HFFc6 (cell line): ENCODE results near the gene ARHGEF3. TPM values are rescaled to one million over a fixed set of nuclear protein-coding genes. Genes with fewer than 3 reads are reported as not detected.

Experiments
- DNase-seq: peaks from one replicate; pipeline ENCODE4 v3.0.0-alpha.2; 2018
- H3K27ac Mint-ChIP-seq: 2 replicates; pipeline ENCODE4 v1.8.0; 2020; ENCODE audit warnings: mild to moderate bottlenecking, mixed read lengths
- H3K27me3 Mint-ChIP-seq: 2 replicates; pipeline ENCODE4 v1.8.0; 2021; ENCODE audit warnings: mild to moderate bottlenecking, moderate library complexity, mixed read lengths; ENCODE audit not compliant: insufficient read depth
- H3K36me3 Mint-ChIP-seq: 2 replicates; pipeline ENCODE4 v1.8.0; 2021; ENCODE audit warnings: low read depth, mixed read lengths
- H3K4me1 Mint-ChIP-seq: 2 replicates; pipeline ENCODE4 v1.8.0; 2020; ENCODE audit warnings: low read depth, mixed read lengths
- H3K4me3 Mint-ChIP-seq: 2 replicates; pipeline ENCODE4 v1.8.0; 2020; ENCODE audit warnings: mild to moderate bottlenecking, moderate library complexity, mixed read lengths
- H3K9me3 Mint-ChIP-seq: 2 replicates; pipeline ENCODE4 v1.8.0; 2020; ENCODE audit warnings: mild to moderate bottlenecking, mixed read lengths
- total RNA-seq, 6 experiments: library from RNA; stranded (reverse); fragmentation: NEBNext Ultra II Directional; extraction: Animal tissue kit (Norgen Biotek cat#: 25700); gene quantifications; 2 replicates in 1 of 6; 3 replicates in 5 of 6; pipeline ENCODE4 v1.2.3, GENCODE V29; 2021
- TF ChIP-seq, protein P1 (sequence below): fragments of 200-600 bp; sonication (generic); IDR thresholded peaks from 2 replicates; pipeline ENCODE4 v1.5.0; 2021; ENCODE audit warnings: antibody characterized with exemption, mild to moderate bottlenecking

Gene ARHGEF3
- total RNA-seq, 6 experiments from 2014 or later = 1.7 to 5.9 (median 2.4) TPM

DNA sequence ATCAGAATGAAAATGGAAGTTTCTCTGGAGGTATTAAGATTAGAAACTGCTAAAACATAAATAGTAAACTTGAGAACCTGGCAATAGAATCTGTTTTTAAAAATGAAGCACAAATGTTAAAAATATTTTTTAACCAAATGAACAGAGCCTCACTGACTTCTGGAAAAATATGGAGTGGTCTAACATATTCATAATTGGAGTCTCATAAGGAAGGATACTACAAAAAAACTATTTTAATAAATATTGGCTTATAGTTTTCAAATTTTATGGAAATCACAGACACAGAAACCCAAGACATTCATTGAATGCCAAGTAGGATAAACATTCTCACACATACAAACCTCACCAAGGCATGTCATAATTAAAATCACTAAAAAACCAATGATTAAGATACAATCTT lies 95.1 kb downstream of the ARHGEF3 start:
- Mint-ChIP-seq H3K4me1 (no peaks in the 10 kb centered on the region), H3K27me3 (no peaks in the 10 kb centered on the region; the same call in 1 of the 2 replicates), H3K4me3 (no peak overlapping the region), H3K27ac (no peak overlapping the region), H3K36me3 (no peaks in the 10 kb centered on the region), H3K9me3 (no peaks in the 10 kb centered on the region)
- DNase-seq = no peak
- TF ChIP-seq, protein P1, sequence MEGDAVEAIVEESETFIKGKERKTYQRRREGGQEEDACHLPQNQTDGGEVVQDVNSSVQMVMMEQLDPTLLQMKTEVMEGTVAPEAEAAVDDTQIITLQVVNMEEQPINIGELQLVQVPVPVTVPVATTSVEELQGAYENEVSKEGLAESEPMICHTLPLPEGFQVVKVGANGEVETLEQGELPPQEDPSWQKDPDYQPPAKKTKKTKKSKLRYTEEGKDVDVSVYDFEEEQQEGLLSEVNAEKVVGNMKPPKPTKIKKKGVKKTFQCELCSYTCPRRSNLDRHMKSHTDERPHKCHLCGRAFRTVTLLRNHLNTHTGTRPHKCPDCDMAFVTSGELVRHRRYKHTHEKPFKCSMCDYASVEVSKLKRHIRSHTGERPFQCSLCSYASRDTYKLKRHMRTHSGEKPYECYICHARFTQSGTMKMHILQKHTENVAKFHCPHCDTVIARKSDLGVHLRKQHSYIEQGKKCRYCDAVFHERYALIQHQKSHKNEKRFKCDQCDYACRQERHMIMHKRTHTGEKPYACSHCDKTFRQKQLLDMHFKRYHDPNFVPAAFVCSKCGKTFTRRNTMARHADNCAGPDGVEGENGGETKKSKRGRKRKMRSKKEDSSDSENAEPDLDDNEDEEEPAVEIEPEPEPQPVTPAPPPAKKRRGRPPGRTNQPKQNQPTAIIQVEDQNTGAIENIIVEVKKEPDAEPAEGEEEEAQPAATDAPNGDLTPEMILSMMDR = no peak

DNA sequence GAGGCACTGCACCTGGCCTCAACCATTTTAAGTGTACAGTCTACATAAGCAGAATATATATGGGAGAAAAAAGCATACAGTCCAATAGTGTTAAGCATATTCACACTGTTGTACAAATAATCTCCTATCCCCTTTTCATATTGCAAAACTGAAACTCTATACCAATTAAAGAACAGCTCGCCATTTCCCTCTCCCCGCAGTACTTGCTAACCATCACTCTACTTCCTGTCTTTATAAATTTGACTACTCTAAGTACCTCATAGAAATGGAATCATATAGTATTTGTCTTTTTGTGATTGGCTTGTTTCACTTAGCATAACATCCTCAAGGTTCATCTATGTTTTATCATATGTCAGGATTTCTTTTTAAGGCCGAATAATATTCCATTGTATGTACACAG lies 97.0 kb downstream of the ARHGEF3 start:
- Mint-ChIP-seq H3K36me3 (no peaks in the 10 kb centered on the region), H3K4me3 (no peak overlapping the region), H3K4me1 (no peaks in the 10 kb centered on the region), H3K9me3 (no peaks in the 10 kb centered on the region), H3K27ac (no peak overlapping the region), H3K27me3 (peaks cover 2% of the 10 kb centered on the region)
- TF ChIP-seq, protein P1 = no peak
- DNase-seq = no peak

DNA sequence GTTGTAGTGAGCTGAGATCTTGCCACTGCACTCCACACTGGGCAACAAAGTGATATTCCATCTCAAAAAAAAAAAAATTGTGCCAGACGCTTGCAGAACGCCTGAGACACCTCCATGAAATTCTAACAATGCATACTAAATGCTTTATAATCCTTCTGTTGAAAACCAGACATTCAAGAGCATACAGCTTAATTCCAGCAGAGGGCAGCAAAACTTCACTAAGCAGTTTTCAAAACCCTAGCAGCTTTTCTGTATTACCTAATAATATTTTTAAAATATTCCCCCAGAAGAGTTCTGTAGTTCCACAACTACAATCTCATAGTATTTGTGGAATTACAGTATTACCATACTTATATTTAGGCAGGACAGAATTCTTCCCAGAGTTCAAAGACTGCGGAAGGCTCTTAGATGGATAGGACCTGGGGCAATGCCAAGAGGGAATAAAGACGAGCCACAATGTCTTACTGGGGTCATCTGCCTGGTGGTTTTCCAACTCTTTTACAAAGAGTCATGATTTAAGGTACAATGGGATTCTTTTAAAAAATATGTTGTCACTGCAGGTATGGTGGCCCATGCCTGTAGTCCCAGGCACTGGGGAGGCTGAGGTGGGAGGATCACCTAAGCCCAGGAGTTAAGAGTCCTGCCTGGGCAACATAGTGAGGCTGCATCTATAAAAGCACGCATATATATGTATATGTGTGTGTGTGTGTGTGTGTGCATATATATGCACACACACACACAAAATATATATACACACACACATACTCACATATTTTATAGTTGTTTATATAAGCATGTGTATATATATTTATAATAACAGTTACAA lies 99.0 kb downstream of the ARHGEF3 start:
- Mint-ChIP-seq H3K36me3 (no peaks in the 10 kb centered on the region), H3K27ac (no peak overlapping the region), H3K27me3 (peaks cover 2% of the 10 kb centered on the region), H3K9me3 (no peaks in the 10 kb centered on the region), H3K4me3 (no peak overlapping the region), H3K4me1 (no peaks in the 10 kb centered on the region)
- peak; percentile 69 for DNase-seq
- TF ChIP-seq, protein P1 = peak; percentile 96

DNA sequence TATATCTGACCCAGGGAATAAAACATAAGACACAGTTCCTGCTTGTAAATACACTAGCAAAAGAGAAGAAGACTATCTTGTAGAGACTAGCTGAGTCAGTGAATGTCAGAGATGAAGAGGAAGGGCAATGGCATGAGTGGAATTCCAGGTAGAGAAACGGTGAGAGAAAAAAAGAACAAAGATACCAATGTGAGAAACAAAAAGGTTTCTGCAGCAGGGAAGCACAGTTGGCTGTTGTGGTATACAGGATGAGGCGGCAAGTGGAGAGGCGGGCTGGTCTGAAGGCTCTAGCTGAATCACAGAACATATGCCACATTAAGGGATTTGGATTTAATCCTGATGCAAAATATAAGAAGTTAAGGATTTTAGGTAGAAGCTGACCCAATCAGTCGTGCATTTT lies 101.6 kb downstream of the ARHGEF3 start:
- Mint-ChIP-seq H3K9me3 (no peaks in the 10 kb centered on the region), H3K4me1 (no peaks in the 10 kb centered on the region), H3K27me3 (peaks cover 2% of the 10 kb centered on the region), H3K4me3 (no peak overlapping the region), H3K36me3 (no peaks in the 10 kb centered on the region), H3K27ac (no peak overlapping the region)
- no peak for DNase-seq
- TF ChIP-seq, protein P1 = no peak

DNA sequence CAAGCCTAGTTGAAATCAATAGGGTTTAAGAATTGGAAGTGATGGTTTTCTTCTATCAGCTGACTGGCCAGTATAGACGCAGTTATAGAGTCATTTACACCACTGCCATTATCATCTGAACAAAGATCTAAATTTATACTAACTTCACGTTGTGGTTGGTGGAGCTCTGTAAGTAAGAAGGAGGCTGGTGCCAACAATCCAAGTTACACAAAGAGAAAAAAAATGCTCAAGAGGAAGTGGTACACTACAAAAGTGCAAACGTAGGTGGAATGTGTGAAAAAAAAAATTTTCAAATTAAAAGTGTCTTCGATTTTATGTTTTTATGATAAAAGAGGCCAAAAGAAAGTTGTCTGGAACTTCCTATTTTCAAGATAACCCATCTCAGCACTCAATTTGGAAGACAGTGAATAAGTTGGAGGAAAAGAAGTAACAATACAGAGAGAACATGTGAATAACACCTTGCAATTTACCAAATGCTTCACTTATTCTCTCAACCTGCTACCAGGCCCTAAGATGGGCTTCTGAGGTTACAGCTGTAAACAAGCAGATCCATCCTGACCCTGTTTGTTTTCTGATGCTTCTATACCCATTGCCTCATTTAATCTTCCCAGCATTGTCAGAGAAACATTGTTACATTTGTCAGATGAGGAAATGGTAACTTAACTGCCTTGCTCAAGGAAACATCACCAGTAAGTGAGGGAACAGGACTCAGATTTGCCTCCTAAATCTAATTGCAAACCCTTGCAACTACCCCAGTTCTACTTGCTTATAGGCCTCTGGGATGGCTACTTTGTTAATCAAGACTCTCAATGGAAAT lies 106.7 kb downstream of the ARHGEF3 start:
- H3K4me1 Mint-ChIP-seq = peaks cover 6% of the 10 kb centered on the region; the same call in 1 of the 2 replicates
- no peaks in the 10 kb centered on the region for H3K36me3 Mint-ChIP-seq
- peaks cover under 1% of the 10 kb centered on the region for H3K27me3 Mint-ChIP-seq
- TF ChIP-seq, protein P1 = no peak
- H3K27ac Mint-ChIP-seq = no peak overlapping the region
- H3K9me3 Mint-ChIP-seq = no peaks in the 10 kb centered on the region
- no peak for DNase-seq
- no peak overlapping the region for H3K4me3 Mint-ChIP-seq
